Ovary (tissue), 9 donors: ENCODE results near the gene ZNF532. TPM values are rescaled to one million over a fixed set of nuclear protein-coding genes. Genes with fewer than 3 reads are reported as not detected.

Experiments used
- DNase-seq, 5 donors: peaks; one replicate each; pipeline ENCODE4 v3.0.0-alpha.2; 2019 to 2020
- H3K27ac ChIP-seq, 2 donors: fragments of 200-600 bp; one replicate each; pipeline versions ENCODE4 v1.5.1 to v1.8.0; 2019 to 2022
- H3K27me3 ChIP-seq: fragments of 200-600 bp; one replicate; pipeline ENCODE4 v1.8.0; 2022
- H3K36me3 ChIP-seq: fragments of 200-600 bp; sonication (generic); one replicate; pipeline ENCODE4 v1.5.1; 2019
- H3K4me1 ChIP-seq: one replicate; pipeline ENCODE4 v1.8.1; 2013; ENCODE audit warnings: mild to moderate bottlenecking, moderate library complexity; ENCODE audit not compliant: insufficient read depth
- H3K4me3 ChIP-seq: fragments of 200-600 bp; sonication (generic); one replicate; pipeline ENCODE4 v1.5.1; 2017
- H3K9me3 ChIP-seq, 2 donors: fragments of 200-600 bp in 1 of 2; sonication (generic) in 1 of 2; one replicate each; pipeline versions ENCODE4 v1.5.1 to v1.8.1; 2013 to 2019; ENCODE audit warnings: mild to moderate bottlenecking in 1 of 2, moderate library complexity in 1 of 2
- EP300 ChIP-seq: sonication (generic); formaldehyde crosslinking; IDR thresholded peaks from one replicate; pipeline ENCODE4 v1.6.1; 2017; ENCODE audit warnings: antibody characterized with exemption
- POLR2A ChIP-seq: fragments of 450-650 bp; IDR thresholded peaks from one replicate; pipeline ENCODE4 v1.6.1; 2017; ENCODE audit warnings: antibody characterized with exemption, mild to moderate bottlenecking, moderate library complexity
- WGBS, 3 donors: extraction: QIAGEN DNeasy Blood & Tissue Kit in 1 of 3; methylation state at CpG; one replicate each; pipeline versions ENCODE4 v1.1.5 to v1.1.7; 2013 to 2017; 5-methylcytosine and 5-hydroxymethylcytosine counted together
- intact Hi-C, 4 donors: fragments of 100-400 bp; cut with DNase I; formaldehyde crosslinking; loops; one replicate each; pipeline versions ENCODE4 v1.11.0 to v1.15.1; 2022 to 2023
- polyA plus RNA-seq, 2 donors: library from polyadenylated mRNA; stranded (reverse); fragments of 200-250 nt in 1 of 2; fragments of 350-450 nt in 1 of 2; fragmentation: Illumina TruSeq in 1 of 2; extraction: RNeasy Lipid Tissue Mini Kit (QIAGEN cat#74804) in 1 of 2; gene quantifications; one replicate each; pipeline ENCODE4 v1.2.3, GENCODE V29; 2013 to 2014
- total RNA-seq, 7 donors: library from RNA; depleted of rRNA in 2 of 7; stranded (reverse); fragments of >200 nt in 2 of 7; fragmentation: NEBNext Ultra II Directional in 3 of 7; extraction: Animal tissue kit (Norgen Biotek cat#: 25700) in 3 of 7; gene quantifications; one replicate each; pipeline versions ENCODE4 v1.1.0 to v1.2.4, GENCODE V29; 2016 to 2023
- TF ChIP-seq, protein P1 (sequence below), 3 donors: fragments of 450-650 bp in 2 of 3; fragments of 200-600 bp in 1 of 3; IDR thresholded peaks; one replicate each; pipeline versions ENCODE4 v1.5.1 to v1.8.0; 2016 to 2022; ENCODE audit warnings: antibody characterized with exemption in 3 of 3, mild to moderate bottlenecking in 1 of 3
- donor health status: DM: no; HTN: no; CAD: no; lungs with moderate emphysema.
- donor health status: DM: no; HTN: no; CAD: no.
- donor health status: Bipolar disorder and iron deficiency.
- donor health status: DM: yes; HTN: yes; CAD: no.
- donor health status: DM: no; HTN: no; CAD: no.
- donor health status: DM: yes; HTN: yes; CAD: no.

Gene ZNF532
- total and polyA plus RNA-seq, 9 donors, result 40.5 to 162 (median 101) TPM

GRCh38 chr18:58977223-58977622, 112.5 kb downstream of the ZNF532 start:
- DNase-seq, result no peak
- Histone ChIP-seq H3K36me3 (no peaks in the 10 kb centered on the region), H3K9me3 (no peaks in the 10 kb centered on the region), H3K4me3 (no peak overlapping the region), H3K4me1 (peaks cover 2% of the 10 kb centered on the region), H3K27ac (no peak overlapping the region), H3K27me3 (no peaks in the 10 kb centered on the region)
- intact Hi-C loops, result no loop called here
- 90 to 94% (median 93%) methylated on average over 10 of the region's 10 CpGs for WGBS, 3 donors
- TF ChIP-seq POLR2A, result no peak
- TF ChIP-seq EP300, result no peak
- TF ChIP-seq, protein P1, sequence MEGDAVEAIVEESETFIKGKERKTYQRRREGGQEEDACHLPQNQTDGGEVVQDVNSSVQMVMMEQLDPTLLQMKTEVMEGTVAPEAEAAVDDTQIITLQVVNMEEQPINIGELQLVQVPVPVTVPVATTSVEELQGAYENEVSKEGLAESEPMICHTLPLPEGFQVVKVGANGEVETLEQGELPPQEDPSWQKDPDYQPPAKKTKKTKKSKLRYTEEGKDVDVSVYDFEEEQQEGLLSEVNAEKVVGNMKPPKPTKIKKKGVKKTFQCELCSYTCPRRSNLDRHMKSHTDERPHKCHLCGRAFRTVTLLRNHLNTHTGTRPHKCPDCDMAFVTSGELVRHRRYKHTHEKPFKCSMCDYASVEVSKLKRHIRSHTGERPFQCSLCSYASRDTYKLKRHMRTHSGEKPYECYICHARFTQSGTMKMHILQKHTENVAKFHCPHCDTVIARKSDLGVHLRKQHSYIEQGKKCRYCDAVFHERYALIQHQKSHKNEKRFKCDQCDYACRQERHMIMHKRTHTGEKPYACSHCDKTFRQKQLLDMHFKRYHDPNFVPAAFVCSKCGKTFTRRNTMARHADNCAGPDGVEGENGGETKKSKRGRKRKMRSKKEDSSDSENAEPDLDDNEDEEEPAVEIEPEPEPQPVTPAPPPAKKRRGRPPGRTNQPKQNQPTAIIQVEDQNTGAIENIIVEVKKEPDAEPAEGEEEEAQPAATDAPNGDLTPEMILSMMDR (IDR thresholded peaks at IDR 0.05), result no peak

- TF ChIP-seq, protein P1 (IDR thresholded peaks at IDR 0.05), result no peak
- TF ChIP-seq EP300 (no peak), POLR2A (no peak)
- WGBS, 3 donors, result 82 to 87% (median 86%) methylated on average over 4 of the region's 4 CpGs
- intact Hi-C loops, result no loop called here
- Histone ChIP-seq H3K36me3 (no peaks in the 10 kb centered on the region), H3K27me3 (no peaks in the 10 kb centered on the region), H3K9me3 (no peaks in the 10 kb centered on the region), H3K4me1 (peaks cover 2% of the 10 kb centered on the region), H3K4me3 (no peak overlapping the region), H3K27ac (no peak overlapping the region)
- no peak for DNase-seq
These were observed 113.1 kb downstream of the ZNF532 start for GRCh38 chr18:58977801-58978200.

GRCh38 chr18:58978916-58979315, 114.2 kb downstream of the ZNF532 start:
- Histone ChIP-seq H3K27ac (no peak overlapping the region), H3K4me1 (peaks cover 2% of the 10 kb centered on the region), H3K36me3 (no peaks in the 10 kb centered on the region), H3K27me3 (no peaks in the 10 kb centered on the region), H3K4me3 (no peak overlapping the region), H3K9me3 (no peaks in the 10 kb centered on the region)
- no peak for DNase-seq
- WGBS, 3 donors, result 95 to 98% (median 96%) methylated on average over 8 of the region's 8 CpGs
- TF ChIP-seq POLR2A (no peak), EP300 (no peak)
- TF ChIP-seq, protein P1 (IDR thresholded peaks at IDR 0.05), result no peak
- intact Hi-C loops, result no loop called here

DNA sequence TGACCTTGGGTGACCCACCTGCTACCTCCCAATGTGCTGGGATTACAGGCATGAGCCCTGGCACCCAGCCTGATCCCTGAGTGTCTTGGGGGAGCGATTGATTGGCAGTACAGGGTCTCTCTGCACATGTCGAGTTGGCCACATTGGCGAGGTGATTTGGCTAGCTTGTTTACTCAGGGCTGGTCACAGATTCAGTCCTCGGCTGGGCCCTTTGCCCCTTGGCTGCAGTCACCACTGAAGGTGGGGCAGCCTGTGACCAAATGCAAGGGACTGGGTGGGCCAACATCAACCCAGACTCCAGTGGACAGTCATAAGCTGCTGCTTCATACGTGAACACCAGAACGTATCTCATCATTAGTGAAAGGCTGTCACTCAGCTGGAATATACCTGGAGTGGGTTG, 114.9 kb downstream of the ZNF532 start:
- Histone ChIP-seq H3K36me3 (no peaks in the 10 kb centered on the region), H3K4me1 (peaks cover 2% of the 10 kb centered on the region), H3K27me3 (no peaks in the 10 kb centered on the region), H3K4me3 (no peak overlapping the region), H3K27ac (no peak overlapping the region), H3K9me3 (no peaks in the 10 kb centered on the region)
- intact Hi-C loops, result no loop called here
- DNase-seq, result no peak
- no peak for TF ChIP-seq EP300
- TF ChIP-seq, protein P1 (IDR thresholded peaks at IDR 0.05), result no peak
- TF ChIP-seq POLR2A, result no peak
- 90 to 98% (median 90%) methylated on average over 6 of the region's 6 CpGs for WGBS, 3 donors

DNA sequence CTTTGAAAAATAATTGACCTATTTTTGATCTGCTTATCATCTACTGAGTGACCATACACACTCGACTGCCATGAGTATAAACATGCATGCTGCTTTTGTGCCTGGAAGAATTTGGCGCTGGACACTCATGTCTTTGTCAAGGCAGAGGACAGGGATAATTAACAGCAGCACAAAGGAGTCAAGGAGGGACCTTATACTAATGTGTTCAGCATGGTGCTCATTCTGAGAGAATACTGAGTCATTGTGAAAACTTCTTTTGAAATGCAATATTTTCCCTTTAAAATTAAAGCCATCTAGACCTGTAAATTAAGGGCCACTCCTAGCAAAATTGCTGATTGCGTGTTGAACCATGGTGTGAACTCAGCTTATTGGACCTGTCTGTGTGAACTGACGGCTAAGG, 116.3 kb downstream of the ZNF532 start:
- intact Hi-C loops, result no loop called here
- WGBS, 3 donors, result 83 to 87% (median 85%) methylated on average over 4 of the region's 4 CpGs
- Histone ChIP-seq H3K36me3 (no peaks in the 10 kb centered on the region), H3K27ac (no peak overlapping the region), H3K4me1 (no peaks in the 10 kb centered on the region), H3K27me3 (no peaks in the 10 kb centered on the region), H3K9me3 (no peaks in the 10 kb centered on the region), H3K4me3 (no peak overlapping the region)
- TF ChIP-seq, protein P1 (IDR thresholded peaks at IDR 0.05), result no peak
- TF ChIP-seq EP300 (no peak), POLR2A (no peak)
- DNase-seq, result no peak
